Gastrocnemius medialis (tissue), 4 donors: ENCODE results near the gene NAV2. TPM values are rescaled to one million over a fixed set of nuclear protein-coding genes. Genes with fewer than 3 reads are reported as not detected.

Experiments used
- ATAC-seq, 2 donors: fragments of 150-250 bp; one replicate each; pipeline ENCODE4 v1.9.1; 2016
- DNase-seq, 2 donors: peaks; one replicate each; pipeline ENCODE4 v3.0.0-alpha.2; 2019
- H3K27ac ChIP-seq, 4 donors: fragments of 200-600 bp; sonication (generic); 1 replicate in 1 of 4; 2 replicates in 3 of 4; pipeline ENCODE4 v1.5.1; 2016 to 2018; ENCODE audit warnings: mild to moderate bottlenecking in 2 of 4, moderate library complexity in 1 of 4
- H3K27me3 ChIP-seq, 3 donors: fragments of 200-600 bp; sonication (generic) in 2 of 3; 1 replicate in 1 of 3; 2 replicates in 2 of 3; pipeline versions ENCODE4 v1.5.1 to v1.6.0; 2016 to 2019; ENCODE audit warnings: mild to moderate bottlenecking in 1 of 3, moderate library complexity in 1 of 3
- H3K36me3 ChIP-seq, 2 donors: fragments of 200-600 bp; sonication (generic) in 1 of 2; one replicate each; pipeline ENCODE4 v1.5.1; 2017 to 2018
- H3K4me1 ChIP-seq, 2 donors: fragments of 200-600 bp; sonication (generic) in 1 of 2; one replicate each; pipeline ENCODE4 v1.5.1; 2016 to 2017; ENCODE audit warnings: mild to moderate bottlenecking in 2 of 2
- H3K4me3 ChIP-seq, 4 donors: fragments of 200-600 bp; sonication (generic) in 3 of 4; 1 replicate in 1 of 4; 2 replicates in 3 of 4; pipeline ENCODE4 v1.5.1; 2016 to 2019; ENCODE audit warnings: mild to moderate bottlenecking in 2 of 4
- H3K9me3 ChIP-seq, 3 donors: fragments of 200-600 bp; sonication (generic) in 2 of 3; 1 replicate in 1 of 3; 2 replicates in 2 of 3; pipeline ENCODE4 v1.5.1; 2016 to 2019
- POLR2A ChIP-seq, 2 donors: fragments of 450-650 bp; IDR thresholded peaks; one replicate each; pipeline ENCODE4 v1.6.1; 2017; ENCODE audit warnings: antibody characterized with exemption in 2 of 2, mild to moderate bottlenecking in 2 of 2, moderate library complexity in 2 of 2
- in situ Hi-C, 4 donors: fragments of 200-750 bp; cut with MboI; loops; one replicate each; pipeline versions ENCODE4 v1.15.0 to v1.8.0; 2017; ENCODE audit warnings: low sequenced_read_pairs in 4 of 4
- intact Hi-C: fragments of 100-400 bp; cut with DNase I; formaldehyde crosslinking; loops from one replicate; pipeline ENCODE4 v1.15.1; 2023; ENCODE audit warnings: low total_unique reads
- total RNA-seq, 4 donors: library from RNA; depleted of rRNA; stranded (reverse); fragments of >200 nt; gene quantifications; one replicate each; pipeline versions ENCODE4 v1.1.0 to v1.2.3, GENCODE V29; 2016
- TF ChIP-seq, protein P1 (sequence below), 5 experiments: fragments of 450-650 bp in 3 of 5; fragments of 200-600 bp in 2 of 5; sonication (generic) in 2 of 5; IDR thresholded peaks in 4 of 5; conservative IDR thresholded peaks in 1 of 5; 1 replicate in 4 of 5; 2 replicates in 1 of 5; pipeline ENCODE4 v1.5.1; 2016 to 2019; ENCODE audit warnings: antibody characterized with exemption in 5 of 5, mild to moderate bottlenecking in 3 of 5, moderate library complexity in 3 of 5

NAV2 gene
- total RNA-seq, 4 donors from 2014 or later: 3.2 to 7.7 (median 5.5) TPM

DNA sequence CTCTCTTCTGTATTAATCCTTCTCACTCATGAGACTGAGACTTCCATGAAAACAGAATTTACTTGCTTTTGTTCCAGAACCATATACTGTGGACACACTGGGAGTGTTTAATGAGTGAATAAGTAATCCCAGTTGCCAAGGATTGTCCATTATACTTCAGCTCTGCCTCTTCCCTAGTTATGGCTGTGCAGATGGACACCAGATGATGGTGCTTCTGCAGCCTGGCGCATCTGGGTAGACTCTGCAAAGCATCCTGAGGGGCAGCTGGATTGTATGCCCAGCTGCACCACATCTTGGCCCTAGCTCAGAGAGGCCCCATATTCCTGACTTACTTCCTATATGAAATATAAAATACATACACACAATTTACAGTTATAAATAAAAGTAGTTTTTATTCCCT is 404.2 kb downstream of the NAV2 start:
- no peaks in the 10 kb centered on the region for H3K9me3 ChIP-seq
- no peak overlapping the region for H3K4me3 ChIP-seq
- H3K36me3 ChIP-seq: peaks cover 0 to 8% of the 10 kb centered on the region in 2 donors
- in situ Hi-C loops: no loop called here
- H3K27me3 ChIP-seq: no peaks in the 10 kb centered on the region
- no peak for ATAC-seq
- peaks cover 8 to 9% of the 10 kb centered on the region in 2 donors for H3K4me1 ChIP-seq
- intact Hi-C loops: no loop called here
- no peak for TF ChIP-seq POLR2A (IDR thresholded peaks at IDR 0.05)
- TF ChIP-seq, protein P1, sequence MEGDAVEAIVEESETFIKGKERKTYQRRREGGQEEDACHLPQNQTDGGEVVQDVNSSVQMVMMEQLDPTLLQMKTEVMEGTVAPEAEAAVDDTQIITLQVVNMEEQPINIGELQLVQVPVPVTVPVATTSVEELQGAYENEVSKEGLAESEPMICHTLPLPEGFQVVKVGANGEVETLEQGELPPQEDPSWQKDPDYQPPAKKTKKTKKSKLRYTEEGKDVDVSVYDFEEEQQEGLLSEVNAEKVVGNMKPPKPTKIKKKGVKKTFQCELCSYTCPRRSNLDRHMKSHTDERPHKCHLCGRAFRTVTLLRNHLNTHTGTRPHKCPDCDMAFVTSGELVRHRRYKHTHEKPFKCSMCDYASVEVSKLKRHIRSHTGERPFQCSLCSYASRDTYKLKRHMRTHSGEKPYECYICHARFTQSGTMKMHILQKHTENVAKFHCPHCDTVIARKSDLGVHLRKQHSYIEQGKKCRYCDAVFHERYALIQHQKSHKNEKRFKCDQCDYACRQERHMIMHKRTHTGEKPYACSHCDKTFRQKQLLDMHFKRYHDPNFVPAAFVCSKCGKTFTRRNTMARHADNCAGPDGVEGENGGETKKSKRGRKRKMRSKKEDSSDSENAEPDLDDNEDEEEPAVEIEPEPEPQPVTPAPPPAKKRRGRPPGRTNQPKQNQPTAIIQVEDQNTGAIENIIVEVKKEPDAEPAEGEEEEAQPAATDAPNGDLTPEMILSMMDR (IDR thresholded peaks at IDR 0.05 in 4 of 5, conservative IDR thresholded peaks at IDR 0.05 in 1 of 5): no peak
- no peak for DNase-seq
- no peak overlapping the region for H3K27ac ChIP-seq

- Histone ChIP-seq H3K27ac (no peak overlapping the region), H3K27me3 (no peaks in the 10 kb centered on the region), H3K4me3 (no peak overlapping the region), H3K36me3 (peaks cover 0 to 8% of the 10 kb centered on the region in 2 donors), H3K4me1 (peaks cover 5% of the 10 kb centered on the region in 2 donors), H3K9me3 (no peaks in the 10 kb centered on the region)
- intact Hi-C loops (no loop called here), in situ Hi-C loops (no loop called here)
- DNase-seq (no peak), ATAC-seq (no peak)
- no peak for TF ChIP-seq POLR2A (IDR thresholded peaks at IDR 0.05)
- TF ChIP-seq, protein P1 (IDR thresholded peaks at IDR 0.05 in 4 of 5, conservative IDR thresholded peaks at IDR 0.05 in 1 of 5): no peak
These were observed 404.7 kb downstream of the NAV2 start for GRCh38 chr11:20117291-20117690.

- H3K27me3 ChIP-seq: no peaks in the 10 kb centered on the region
- H3K9me3 ChIP-seq: no peaks in the 10 kb centered on the region
- no peaks in the 10 kb centered on the region for H3K4me1 ChIP-seq
- intact Hi-C loops: no loop called here
- TF ChIP-seq, protein P1 (IDR thresholded peaks at IDR 0.05 in 4 of 5, conservative IDR thresholded peaks at IDR 0.05 in 1 of 5): no peak
- no peak for TF ChIP-seq POLR2A (IDR thresholded peaks at IDR 0.05)
- no peak overlapping the region for H3K4me3 ChIP-seq
- H3K36me3 ChIP-seq: peaks cover 0 to 8% of the 10 kb centered on the region in 2 donors
- ATAC-seq (no peak), DNase-seq (no peak)
- H3K27ac ChIP-seq: no peak overlapping the region
- in situ Hi-C loops: no loop called here
These were observed 405.6 kb downstream of the NAV2 start for GRCh38 chr11:20118209-20118608.

DNA sequence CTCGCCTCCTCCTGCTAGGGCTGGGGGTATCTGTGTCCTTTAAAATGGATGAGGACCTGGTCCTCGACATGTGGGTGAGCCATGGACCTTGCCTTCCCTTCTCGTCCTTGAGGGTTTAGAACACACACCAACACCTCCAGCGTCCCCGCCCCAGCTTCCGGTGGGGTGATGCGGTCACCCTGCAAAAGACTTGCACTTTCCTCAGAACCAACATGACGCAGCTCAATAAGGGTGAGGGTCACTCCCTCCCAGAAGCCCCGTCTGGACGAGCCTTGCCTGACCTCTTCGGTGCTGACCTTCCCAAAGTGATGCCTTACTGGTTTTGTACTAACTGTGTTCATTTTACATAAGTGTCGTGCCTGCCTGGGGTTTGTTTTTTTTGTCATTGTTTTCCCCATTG is 406.7 kb downstream of the NAV2 start:
- DNase-seq (no peak), ATAC-seq (no peak)
- TF ChIP-seq POLR2A (IDR thresholded peaks at IDR 0.05): no peak
- TF ChIP-seq, protein P1 (IDR thresholded peaks at IDR 0.05 in 4 of 5, conservative IDR thresholded peaks at IDR 0.05 in 1 of 5): no peak
- H3K9me3 ChIP-seq: no peaks in the 10 kb centered on the region
- no peaks in the 10 kb centered on the region for H3K27me3 ChIP-seq
- intact Hi-C loops (no loop called here), in situ Hi-C loops (no loop called here)
- H3K27ac ChIP-seq: no peak overlapping the region
- no peaks in the 10 kb centered on the region for H3K4me1 ChIP-seq
- peaks cover 0 to 8% of the 10 kb centered on the region in 2 donors for H3K36me3 ChIP-seq
- H3K4me3 ChIP-seq: no peak overlapping the region
